Activated T-cell treated with anti-CD3 and anti-CD28 coated beads for 1 hour (primary cell): ENCODE measurements around the gene MT1F.
"Not testable (repeated sequence)": the region's sequence is repeated elsewhere in the genome, so short reads cannot be mapped to it uniquely, and the experiment has no call there.

Source experiments
- DNase-seq: peaks from one replicate; pipeline ENCODE4 v3.0.0-alpha.2; 2020; ENCODE audit warnings: low read depth

The MT1F gene

GRCh38 chr16:56645311-56645710 lies 12.4 kb upstream of the MT1F start:
- no peak for DNase-seq

DNA sequence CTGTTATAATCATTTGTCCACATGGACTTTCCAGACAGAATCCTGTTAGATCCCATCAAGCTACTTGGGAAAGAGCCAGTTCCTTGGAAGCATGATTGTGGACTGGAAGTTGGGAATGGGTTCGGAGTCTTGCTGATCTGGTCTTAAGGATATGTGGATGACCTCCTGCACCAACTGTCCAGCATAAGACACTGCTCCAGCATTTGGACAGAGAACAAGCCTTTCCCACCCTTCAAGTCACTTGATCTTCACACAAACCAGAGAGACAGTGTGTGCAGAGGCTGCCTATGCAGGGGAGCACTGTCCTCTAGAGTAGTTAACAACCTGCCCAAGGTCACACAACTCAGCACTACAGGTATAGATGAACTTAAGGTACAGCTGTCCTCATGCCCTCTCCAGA lies 11.9 kb upstream of the MT1F start:
- no peak for DNase-seq

GRCh38 chr16:56647641-56648431 lies 9.9 kb upstream of the MT1F start:
- DNase-seq: no peak

DNA sequence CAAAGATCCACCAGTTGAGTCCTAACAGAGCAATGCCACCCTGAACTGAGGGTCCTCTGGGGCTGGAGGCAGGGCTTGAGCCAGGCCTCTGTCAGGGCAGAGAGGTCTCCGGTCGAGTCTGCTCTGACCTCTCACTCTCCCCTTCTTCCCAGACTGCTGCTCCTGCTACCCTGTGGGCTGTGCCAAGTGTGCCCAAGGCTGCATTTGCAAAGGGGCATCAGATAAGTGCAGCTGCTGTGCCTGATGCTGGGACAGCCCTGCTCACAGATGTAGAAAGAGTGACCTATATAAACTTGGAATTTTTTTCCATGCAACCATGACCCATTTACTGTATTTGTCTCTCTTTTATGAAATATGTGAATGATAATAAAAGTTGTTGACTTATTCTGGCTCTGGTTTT lies 8.5 kb upstream of the MT1F start:
- DNase-seq: no peak

GRCh38 chr16:56649820-56650219 lies 7.9 kb upstream of the MT1F start:
- no peak for DNase-seq

GRCh38 chr16:56651586-56651985 lies 6.2 kb upstream of the MT1F start, which contains the start of gene MT1B:
Gene MT1B (plus strand): TSS chr16:56651886. CDS start chr16:56651954, 68 bp downstream.
- DNase-seq: no peak

DNA sequence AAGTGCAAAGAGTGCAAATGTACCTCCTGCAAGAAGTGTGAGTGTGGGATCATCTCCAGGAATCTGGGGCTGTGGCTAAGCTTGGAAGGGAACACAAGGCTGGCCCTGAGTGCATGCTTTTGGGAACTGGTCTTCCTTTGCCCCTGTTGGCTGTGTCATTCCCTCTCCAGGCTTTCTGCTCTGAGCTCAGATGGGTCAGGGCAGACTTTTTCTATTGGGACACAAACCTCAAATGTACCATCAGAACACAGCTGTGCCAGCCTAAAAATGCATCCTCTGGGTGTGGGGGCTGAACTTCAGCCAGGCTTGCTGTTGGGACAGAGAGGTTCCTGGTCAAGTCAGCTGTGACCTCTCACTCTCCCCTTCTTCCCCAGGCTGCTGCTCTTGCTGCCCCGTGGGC lies 5.2 kb upstream of the MT1F start:
- DNase-seq: no peak

DNA sequence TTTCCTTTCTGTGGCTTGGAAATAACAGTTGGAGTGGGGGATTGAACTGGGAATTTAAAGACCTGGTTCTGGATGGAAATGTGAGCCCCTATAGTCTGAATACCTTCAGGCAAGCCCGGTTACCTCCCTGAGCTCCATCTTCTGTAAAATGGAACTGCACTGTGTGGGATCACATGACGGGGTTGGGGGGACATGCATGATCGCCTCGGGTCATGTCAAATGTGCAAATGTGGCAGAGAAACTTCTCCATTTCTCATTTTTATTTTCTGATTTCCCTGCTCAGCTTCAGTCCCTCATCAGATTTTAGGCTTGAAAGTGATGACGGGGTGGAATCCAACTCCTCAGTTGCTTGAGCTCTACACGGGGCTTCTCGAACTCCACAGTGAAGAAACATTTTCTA lies 4.5 kb upstream of the MT1F start:
- DNase-seq: no peak

DNA sequence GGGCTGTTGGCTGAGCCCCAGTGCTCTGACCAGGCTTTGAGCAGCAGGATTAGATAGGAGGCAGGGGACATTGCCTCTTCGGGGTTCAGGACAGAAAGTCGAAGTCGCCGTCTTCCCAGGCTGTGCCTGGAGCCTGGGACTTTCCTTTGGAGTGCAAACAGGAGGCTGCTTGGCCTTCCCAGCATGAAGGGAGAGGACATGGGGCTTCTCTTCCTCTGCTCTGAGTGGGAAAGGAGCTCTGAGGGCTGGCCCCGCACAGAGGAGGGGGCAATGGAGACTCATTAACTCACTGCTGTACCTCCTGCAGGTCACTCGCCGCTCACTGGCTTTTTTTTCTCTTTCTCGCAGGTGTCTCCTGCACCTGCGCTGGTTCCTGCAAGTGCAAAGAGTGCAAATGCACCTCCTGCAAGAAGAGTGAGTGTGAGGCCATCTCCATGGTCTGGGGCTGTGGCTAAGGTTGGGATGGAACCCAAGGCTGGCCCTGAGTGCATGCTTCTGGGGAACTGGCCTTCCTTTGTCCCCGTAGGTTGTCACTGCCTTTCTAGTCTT lies 642 bp downstream of the MT1F start:
- no peak for DNase-seq

- no peak for DNase-seq
Observed at GRCh38 chr16:56662357-56663354, 4.9 kb downstream of the MT1F start.

GRCh38 chr16:56664506-56664905 lies 6.7 kb downstream of the MT1F start:
- DNase-seq: no peak

DNA sequence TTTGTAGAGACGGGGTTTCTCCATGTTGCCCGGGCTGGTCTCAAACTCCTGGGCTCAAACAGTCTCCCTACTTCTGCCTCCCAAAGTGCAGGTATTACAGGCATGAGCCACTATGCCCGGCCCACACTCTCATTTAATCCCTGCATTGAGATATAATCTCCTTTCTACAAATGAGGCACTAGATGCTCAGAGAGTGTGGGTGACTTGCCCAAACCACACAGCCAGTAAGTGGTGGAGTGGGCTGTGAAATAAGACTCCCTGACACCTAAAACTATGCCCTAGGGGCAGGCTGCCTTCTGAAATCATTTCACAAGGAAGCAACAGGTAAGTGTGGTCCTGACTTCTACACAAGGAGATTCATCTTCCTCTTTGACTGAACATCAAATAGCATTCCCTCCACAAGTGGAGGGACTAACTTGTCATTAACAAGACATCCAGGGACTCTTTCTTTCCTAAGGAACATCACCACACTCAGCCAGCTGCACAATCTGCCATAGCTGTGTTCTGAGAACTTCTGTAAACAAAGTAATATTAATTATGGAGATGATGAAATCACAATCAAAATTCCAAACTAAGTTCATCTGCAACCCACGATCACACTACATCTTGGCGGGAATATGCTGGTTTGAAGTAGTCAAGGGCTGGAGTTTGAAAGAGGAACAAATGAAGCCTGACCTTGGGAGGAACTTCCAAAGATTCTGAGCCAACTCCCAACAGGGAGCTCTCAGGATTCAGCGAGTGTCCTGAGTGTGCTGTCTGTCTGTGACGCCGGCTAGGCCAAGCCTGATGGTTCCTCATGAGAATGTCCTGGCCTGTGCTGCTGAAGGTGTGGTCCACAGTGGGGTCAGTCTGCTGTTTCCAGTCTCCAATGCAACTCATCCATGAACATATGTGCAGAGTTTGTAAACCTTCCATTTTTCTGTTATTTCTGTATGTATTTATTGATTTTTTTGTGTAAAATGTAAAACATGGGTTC lies 7.8 kb downstream of the MT1F start:
- DNase-seq: not testable (repeated sequence)

GRCh38 chr16:56667581-56668571 lies 10.1 kb downstream of the MT1F start, which contains the start of gene MT1G:
Gene MT1G (minus strand): TSS chr16:56668065. CDS start chr16:56667993, 72 bp downstream.
- DNase-seq: no peak

DNA sequence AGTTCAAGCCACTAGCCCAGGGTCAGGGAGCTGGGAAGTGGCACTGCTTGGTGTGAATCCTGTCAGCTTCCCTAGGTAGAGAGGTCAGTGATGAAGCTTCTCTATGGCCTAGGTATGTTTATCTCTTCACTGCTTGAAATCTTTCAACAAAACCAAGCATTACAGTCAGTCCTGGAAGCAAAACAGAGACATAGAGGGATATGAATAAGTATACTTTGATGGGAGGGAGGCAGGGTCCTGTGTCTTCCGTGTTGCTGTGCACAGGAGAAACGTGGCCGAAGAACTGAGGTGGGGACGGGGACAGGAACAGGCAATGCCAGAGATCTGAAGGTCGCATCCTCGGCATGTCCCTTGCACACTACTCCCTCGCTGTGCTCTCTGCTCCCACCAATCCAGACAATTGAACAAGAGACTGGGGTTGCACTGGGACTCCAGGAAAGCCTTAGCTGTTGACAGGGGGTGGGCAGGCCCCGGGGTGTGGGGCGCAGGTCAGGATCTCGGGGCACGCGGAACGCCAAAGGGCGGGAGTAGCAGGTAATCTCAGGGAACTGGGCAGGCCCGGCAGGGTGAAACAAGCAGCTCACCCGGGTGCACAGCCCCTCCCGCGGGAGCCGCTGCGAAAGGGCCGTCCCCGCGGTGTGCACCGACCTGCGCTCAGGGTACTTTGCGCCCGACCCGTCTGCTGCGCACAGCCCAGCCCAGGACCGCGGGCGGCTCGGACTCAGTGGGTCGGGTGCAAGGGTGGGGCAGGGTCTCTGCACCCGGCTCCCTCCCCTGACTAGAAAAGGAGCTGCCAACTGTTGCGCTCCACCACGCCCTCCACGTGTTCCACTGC lies 11.5 kb downstream of the MT1F start, which contains the start of gene MT1H:
TSS of gene MT1H (plus strand) at position 810 of the 835 bp plus-strand sequence. CDS start 71 bp downstream, outside the sequence.
- no peak for DNase-seq

DNA sequence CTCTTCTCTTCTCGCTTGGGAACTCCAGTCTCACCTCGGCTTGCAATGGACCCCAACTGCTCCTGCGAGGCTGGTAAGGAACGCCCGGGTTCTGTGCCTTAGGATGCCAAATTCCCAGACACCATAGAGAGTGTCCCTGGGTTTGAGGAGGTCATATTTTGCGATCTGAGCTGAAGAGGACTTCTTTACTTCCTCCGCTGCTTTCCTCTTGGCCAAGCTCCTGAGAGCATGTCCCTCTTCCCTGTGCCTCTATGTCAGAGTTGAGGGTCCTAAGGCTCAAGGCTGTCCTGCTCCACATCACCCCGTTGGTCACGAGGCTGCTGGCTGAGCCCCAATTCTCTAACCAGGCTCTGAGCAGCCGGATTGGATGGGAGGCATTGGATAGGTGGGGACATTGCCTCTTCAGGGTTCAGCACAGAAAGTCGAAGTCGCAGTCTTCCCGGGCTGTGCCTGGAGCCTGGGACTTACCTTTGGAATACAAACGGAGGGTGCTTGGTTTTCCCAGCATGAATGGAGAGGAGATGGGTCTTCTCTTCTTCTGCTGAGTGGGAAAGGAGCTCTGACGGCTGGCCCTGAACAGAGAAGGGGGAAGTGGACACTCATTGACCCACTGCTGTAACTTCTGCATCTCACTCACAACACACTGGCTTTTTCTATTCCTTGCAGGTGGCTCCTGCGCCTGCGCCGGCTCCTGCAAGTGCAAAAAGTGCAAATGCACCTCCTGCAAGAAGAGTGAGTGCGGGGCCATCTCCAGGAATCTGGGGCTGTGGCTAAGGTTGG lies 12.3 kb downstream of the MT1F start:
- DNase-seq: no peak

DNA sequence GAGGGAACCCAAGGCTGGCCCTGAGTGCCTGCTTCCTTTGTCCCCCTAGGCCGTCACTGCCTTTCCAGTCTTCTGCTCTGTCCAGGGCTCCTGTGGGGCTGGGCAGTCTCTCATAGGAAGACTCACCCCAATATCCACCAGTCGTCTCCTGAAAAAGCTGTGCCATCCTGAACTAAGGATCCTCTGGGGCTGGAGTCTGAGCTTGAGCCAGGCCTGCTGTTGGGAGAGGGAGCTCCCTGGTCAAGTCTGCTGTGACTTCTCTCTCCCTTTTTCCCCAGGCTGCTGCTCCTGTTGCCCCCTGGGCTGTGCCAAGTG lies 12.8 kb downstream of the MT1F start:
- DNase-seq: no peak

DNA sequence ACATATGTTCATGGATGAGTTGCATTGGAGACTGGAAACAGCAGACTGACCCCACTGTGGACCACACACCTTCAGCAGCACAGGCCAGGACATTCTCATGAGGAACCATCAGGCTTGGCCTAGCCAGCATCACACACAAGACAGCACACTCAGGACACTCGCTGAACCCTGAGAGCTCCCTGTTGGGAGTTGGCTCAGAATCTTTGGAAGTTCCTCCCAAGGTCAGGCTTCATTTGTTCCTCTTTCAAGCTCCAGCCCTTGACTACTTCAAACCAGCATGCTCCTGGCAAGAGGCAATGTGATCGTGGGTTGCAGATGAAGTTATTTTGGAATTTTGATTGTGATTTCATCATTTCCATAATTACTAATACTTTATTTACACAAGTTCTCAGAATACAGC lies 13.9 kb downstream of the MT1F start:
- not testable (repeated sequence) for DNase-seq

GRCh38 chr16:56672171-56672570 lies 14.4 kb downstream of the MT1F start:
- DNase-seq: not testable (repeated sequence)
